H1 (cell line): ENCODE data around the gene PLXNA4.

ENCODE experiments used
- BACH1 ChIP-seq: IDR thresholded peaks from 2 replicates; pipeline ENCODE4 v1.6.1; 2012; ENCODE audit warnings: low read length, improper control_type of control experiment
- CEBPB ChIP-seq: IDR thresholded peaks from 2 replicates; pipeline ENCODE4 v1.6.1; 2012; ENCODE audit warnings: low read depth, low read length
- EP300 ChIP-seq, 2 experiments: IDR thresholded peaks; 1 replicate in 1 of 2; 2 replicates in 1 of 2; pipeline ENCODE4 v1.6.1; 2011 to 2012; ENCODE audit warnings: low read depth in 2 of 2, low read length in 2 of 2, mild to moderate bottlenecking in 2 of 2, borderline replicate concordance in 1 of 2, inconsistent platforms in 1 of 2, moderate library complexity in 1 of 2
- POLR2A ChIP-seq, 2 experiments: IDR thresholded peaks; 1 replicate in 1 of 2; 2 replicates in 1 of 2; pipeline ENCODE4 v1.6.1; 2011; ENCODE audit warnings: low read depth in 2 of 2, low read length in 2 of 2, mild to moderate bottlenecking in 2 of 2; ENCODE audit errors: control extremely low read depth in 1 of 2
- POLR2AphosphoS5 ChIP-seq: IDR thresholded peaks from 2 replicates; pipeline ENCODE4 v1.6.1; 2011; ENCODE audit warnings: low read depth, low read length
- RAD21 ChIP-seq, 2 experiments: IDR thresholded peaks in 1 of 2; conservative IDR thresholded peaks in 1 of 2; 2 replicates each; pipeline ENCODE4 v1.6.1; 2011; ENCODE audit warnings: low read depth in 2 of 2, low read length in 2 of 2, improper control_type of control experiment in 1 of 2, inconsistent platforms in 1 of 2, mild to moderate bottlenecking in 1 of 2, moderate library complexity in 1 of 2
- RBBP5 ChIP-seq: IDR thresholded peaks from 2 replicates; pipeline ENCODE4 v1.7.1; 2012; ENCODE audit warnings: low read depth, mild to moderate bottlenecking, inconsistent platforms, low read length, moderate library complexity, borderline replicate concordance
- SAP30 ChIP-seq: fragments of 300-600 bp; sonication (generic); IDR thresholded peaks from 2 replicates; pipeline ENCODE4 v1.7.1; 2012; ENCODE audit warnings: low read length, moderate library complexity, mild to moderate bottlenecking, inconsistent platforms; ENCODE audit not compliant: insufficient read depth, insufficient replicate concordance
- TAF1 ChIP-seq: IDR thresholded peaks from 2 replicates; pipeline ENCODE4 v1.6.1; 2011; ENCODE audit warnings: mild to moderate bottlenecking, low read depth, low read length
- TF ChIP-seq, protein P1 (sequence below), 3 experiments: IDR thresholded peaks; 1 replicate in 2 of 3; 2 replicates in 1 of 3; pipeline versions ENCODE4 v1.5.1 to v1.6.1; 2011; ENCODE audit warnings: low read length in 3 of 3, mild to moderate bottlenecking in 3 of 3, inconsistent platforms in 2 of 3, low read depth in 1 of 3, moderate library complexity in 1 of 3; ENCODE audit not compliant: insufficient read depth in 1 of 3; ENCODE audit errors: control extremely low read depth in 1 of 3
- TF ChIP-seq, protein P2 (sequence below): IDR thresholded peaks from 2 replicates; pipeline ENCODE4 v1.6.1; 2012; ENCODE audit warnings: inconsistent platforms

DNA sequence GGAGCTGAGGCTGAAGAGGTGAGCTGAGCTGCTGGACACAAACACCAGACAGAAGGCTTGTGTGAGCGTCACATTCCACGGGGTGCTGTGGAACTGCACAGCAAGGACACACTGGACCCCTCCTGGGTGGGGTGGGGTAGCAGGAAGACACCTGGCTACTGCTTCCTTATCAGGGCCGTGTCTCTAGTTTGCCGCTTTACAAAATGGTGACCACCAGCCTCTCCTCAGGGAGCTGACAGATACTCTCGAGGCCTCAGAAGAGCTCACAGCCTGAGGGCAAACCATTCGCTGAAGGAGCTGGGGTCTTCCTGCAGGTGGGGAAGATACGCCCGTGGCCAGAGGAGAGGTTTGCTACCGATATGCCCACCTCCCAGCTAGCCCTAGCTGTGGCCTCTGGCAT is 461.9 kb downstream of the PLXNA4 start:
- TF ChIP-seq, protein P1, sequence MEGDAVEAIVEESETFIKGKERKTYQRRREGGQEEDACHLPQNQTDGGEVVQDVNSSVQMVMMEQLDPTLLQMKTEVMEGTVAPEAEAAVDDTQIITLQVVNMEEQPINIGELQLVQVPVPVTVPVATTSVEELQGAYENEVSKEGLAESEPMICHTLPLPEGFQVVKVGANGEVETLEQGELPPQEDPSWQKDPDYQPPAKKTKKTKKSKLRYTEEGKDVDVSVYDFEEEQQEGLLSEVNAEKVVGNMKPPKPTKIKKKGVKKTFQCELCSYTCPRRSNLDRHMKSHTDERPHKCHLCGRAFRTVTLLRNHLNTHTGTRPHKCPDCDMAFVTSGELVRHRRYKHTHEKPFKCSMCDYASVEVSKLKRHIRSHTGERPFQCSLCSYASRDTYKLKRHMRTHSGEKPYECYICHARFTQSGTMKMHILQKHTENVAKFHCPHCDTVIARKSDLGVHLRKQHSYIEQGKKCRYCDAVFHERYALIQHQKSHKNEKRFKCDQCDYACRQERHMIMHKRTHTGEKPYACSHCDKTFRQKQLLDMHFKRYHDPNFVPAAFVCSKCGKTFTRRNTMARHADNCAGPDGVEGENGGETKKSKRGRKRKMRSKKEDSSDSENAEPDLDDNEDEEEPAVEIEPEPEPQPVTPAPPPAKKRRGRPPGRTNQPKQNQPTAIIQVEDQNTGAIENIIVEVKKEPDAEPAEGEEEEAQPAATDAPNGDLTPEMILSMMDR (IDR thresholded peaks at IDR 0.05; ENCODE audit: control extremely low read depth in 1 of 3, insufficient read depth in 1 of 3, low read depth in 1 of 3, low read length in 3 of 3) = no peak
- TF ChIP-seq SAP30 = no peak
- no peak for TF ChIP-seq POLR2AphosphoS5
- no peak for TF ChIP-seq RBBP5
- TF ChIP-seq TAF1 = no peak
- TF ChIP-seq, protein P2, sequence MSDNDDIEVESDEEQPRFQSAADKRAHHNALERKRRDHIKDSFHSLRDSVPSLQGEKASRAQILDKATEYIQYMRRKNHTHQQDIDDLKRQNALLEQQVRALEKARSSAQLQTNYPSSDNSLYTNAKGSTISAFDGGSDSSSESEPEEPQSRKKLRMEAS = no peak
- TF ChIP-seq BACH1 = no peak
- no peak for TF ChIP-seq POLR2A (IDR thresholded peaks at IDR 0.05; ENCODE audit: control extremely low read depth in 1 of 2, low read depth in 2 of 2, low read length in 2 of 2)
- no peak for TF ChIP-seq CEBPB
- no peak for TF ChIP-seq EP300 (IDR thresholded peaks at IDR 0.05; ENCODE audit: borderline replicate concordance in 1 of 2, low read depth in 2 of 2, low read length in 2 of 2)
- no peak for TF ChIP-seq RAD21 (IDR thresholded peaks at IDR 0.05 in 1 of 2, conservative IDR thresholded peaks at IDR 0.05 in 1 of 2; ENCODE audit: low read depth in 2 of 2, low read length in 2 of 2)
